Adrenal gland (tissue), 12 donors: ENCODE results near the gene NDUFS6. TPM values are rescaled to one million over a fixed set of nuclear protein-coding genes. Genes with fewer than 3 reads are reported as not detected.

ENCODE experiments used
- DNase-seq, 7 donors: peaks; one replicate each; pipeline ENCODE4 v3.0.0-alpha.2; 2019 to 2020
- H3K27ac ChIP-seq, 5 donors: fragments of 200-600 bp; sonication (generic) in 4 of 5; 1 replicate in 3 of 5; 2 replicates in 2 of 5; pipeline versions ENCODE4 v1.5.1 to v1.8.0; 2016 to 2020; ENCODE audit warnings: mild to moderate bottlenecking in 1 of 5
- H3K27me3 ChIP-seq: fragments of 200-600 bp; 2 replicates; pipeline ENCODE4 v1.8.0; 2021
- H3K36me3 ChIP-seq, 2 donors: fragments of 200-600 bp; replicated peaks in 1 of 2; 1 replicate in 1 of 2; 2 replicates in 1 of 2; pipeline versions ENCODE4 v1.5.1 to v1.8.0; 2018 to 2022
- H3K4me1 ChIP-seq, 2 donors: fragments of 200-600 bp; replicated peaks in 1 of 2; 1 replicate in 1 of 2; 2 replicates in 1 of 2; pipeline versions ENCODE4 v1.5.1 to v1.8.0; 2018 to 2021
- H3K4me3 ChIP-seq, 4 donors: fragments of 200-600 bp; sonication (generic) in 3 of 4; one replicate each; pipeline ENCODE4 v1.5.1; 2016 to 2018
- H3K9me3 ChIP-seq, 3 donors: fragments of 200-600 bp; sonication (generic) in 1 of 3; replicated peaks in 1 of 3; 1 replicate in 2 of 3; 2 replicates in 1 of 3; pipeline versions ENCODE4 v1.5.1 to v1.8.0; 2016 to 2021
- POLR2A ChIP-seq, 2 donors: fragments of 450-650 bp; IDR thresholded peaks; one replicate each; pipeline ENCODE4 v1.6.1; 2017; ENCODE audit warnings: antibody characterized with exemption in 2 of 2, mild to moderate bottlenecking in 2 of 2, moderate library complexity in 1 of 2
- WGBS, 4 donors: extraction: QIAGEN DNeasy Blood & Tissue Kit in 2 of 4; methylation state at CpG; one replicate each; pipeline versions ENCODE4 v1.1.5 to v1.1.7; 2013 to 2017; 5-methylcytosine and 5-hydroxymethylcytosine counted together
- intact Hi-C, 2 donors: fragments of 100-400 bp; cut with DNase I; formaldehyde crosslinking; loops; one replicate each; pipeline versions ENCODE4 v1.14.1 to v1.15.0; 2022 to 2023
- polyA plus RNA-seq, 3 donors: library from polyadenylated mRNA; stranded (reverse); fragments of 200-250 nt in 2 of 3; fragments of 350-450 nt in 1 of 3; fragmentation: Illumina TruSeq in 1 of 3; extraction: RNeasy Lipid Tissue Mini Kit (QIAGEN cat#74804) in 1 of 3; gene quantifications; one replicate each; pipeline ENCODE4 v1.2.3, GENCODE V29; 2013 to 2014
- total RNA-seq, 9 donors: library from RNA; depleted of rRNA in 4 of 9; stranded (reverse); fragments of >200 nt in 4 of 9; fragments of 120-200 nt in 1 of 9; fragmentation: NEBNext Ultra II Directional in 1 of 9; extraction: Animal tissue kit (Norgen Biotek cat#: 25700) in 1 of 9; gene quantifications; one replicate each; pipeline versions ENCODE4 v1.1.0 to v1.2.4, GENCODE V29; 2013 to 2023
- TF ChIP-seq, protein P1 (sequence below), 6 experiments: fragments of 450-650 bp in 4 of 6; fragments of 200-600 bp in 2 of 6; sonication (generic) in 1 of 6; IDR thresholded peaks; 1 replicate in 5 of 6; 2 replicates in 1 of 6; pipeline versions ENCODE4 v1.5.1 to v1.8.0; 2016 to 2021; ENCODE audit warnings: antibody characterized with exemption in 6 of 6, mild to moderate bottlenecking in 2 of 6, moderate library complexity in 1 of 6
- donor health status: healthy with polysubstance abuse.
- donor health status: Bipolar disorder and iron deficiency.
- donor health status: DM: yes; HTN: yes; CAD: no.
- donor health status: DM: no; HTN: no; CAD: no.
- donor health status: DM: no; HTN: no; CAD: no.
- donor health status: DM: yes; HTN: yes; CAD: no.

Gene NDUFS6
- total and polyA plus RNA-seq, 12 donors: 23.3 to 75.8 (median 37.9) TPM

DNA sequence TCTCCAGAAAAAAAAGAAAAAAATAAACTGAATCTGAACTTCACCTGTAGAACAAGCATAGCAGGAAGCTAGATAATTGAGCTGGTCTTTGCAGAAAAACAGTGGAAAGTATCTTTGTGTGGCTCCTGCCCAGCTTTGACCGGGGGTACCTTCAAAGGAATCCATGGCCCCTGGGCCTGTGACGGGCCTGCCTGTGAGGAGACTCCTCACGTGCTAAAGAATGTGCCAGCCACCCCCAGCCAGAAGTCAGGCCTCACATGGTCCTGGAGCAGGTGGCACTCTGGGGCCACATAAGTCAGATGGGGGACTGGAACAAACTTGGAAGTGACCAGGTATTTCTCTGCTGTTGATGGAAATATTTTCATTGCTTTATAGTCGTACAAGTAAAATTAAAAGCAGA is 4.1 kb downstream of the NDUFS6 start:
- H3K36me3 ChIP-seq: peaks cover 0 to 64% of the 10 kb centered on the region in 2 donors

DNA sequence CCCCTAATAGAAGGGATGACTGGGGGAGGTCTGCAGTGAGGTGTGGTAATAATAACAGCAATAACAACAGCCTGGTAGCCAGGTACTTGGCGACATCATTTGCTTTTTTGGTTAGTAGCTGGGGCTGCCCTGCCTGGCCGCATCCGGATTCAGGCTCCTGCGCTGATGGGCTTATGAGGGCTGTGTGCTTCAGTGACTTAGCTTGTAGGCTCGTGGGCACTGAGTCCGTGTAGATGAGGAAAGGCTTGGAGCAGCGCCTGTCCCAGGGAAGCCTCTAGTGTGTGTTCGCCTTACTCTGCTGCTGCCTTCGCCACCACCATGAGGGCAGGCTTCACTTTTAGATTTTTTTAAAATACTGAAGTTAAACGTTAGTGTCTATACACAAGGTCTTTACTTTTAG is 4.5 kb downstream of the NDUFS6 start:
- intact Hi-C loops: no loop called here
- Histone ChIP-seq H3K9me3 (no peaks in the 10 kb centered on the region), H3K36me3 (peaks cover 0 to 67% of the 10 kb centered on the region in 2 donors), H3K27me3 (no peaks in the 10 kb centered on the region), H3K4me3 (no peak overlapping the region), H3K27ac (no peak overlapping the region), H3K4me1 (peaks cover 3 to 10% of the 10 kb centered on the region in 2 donors)
- TF ChIP-seq, protein P1, sequence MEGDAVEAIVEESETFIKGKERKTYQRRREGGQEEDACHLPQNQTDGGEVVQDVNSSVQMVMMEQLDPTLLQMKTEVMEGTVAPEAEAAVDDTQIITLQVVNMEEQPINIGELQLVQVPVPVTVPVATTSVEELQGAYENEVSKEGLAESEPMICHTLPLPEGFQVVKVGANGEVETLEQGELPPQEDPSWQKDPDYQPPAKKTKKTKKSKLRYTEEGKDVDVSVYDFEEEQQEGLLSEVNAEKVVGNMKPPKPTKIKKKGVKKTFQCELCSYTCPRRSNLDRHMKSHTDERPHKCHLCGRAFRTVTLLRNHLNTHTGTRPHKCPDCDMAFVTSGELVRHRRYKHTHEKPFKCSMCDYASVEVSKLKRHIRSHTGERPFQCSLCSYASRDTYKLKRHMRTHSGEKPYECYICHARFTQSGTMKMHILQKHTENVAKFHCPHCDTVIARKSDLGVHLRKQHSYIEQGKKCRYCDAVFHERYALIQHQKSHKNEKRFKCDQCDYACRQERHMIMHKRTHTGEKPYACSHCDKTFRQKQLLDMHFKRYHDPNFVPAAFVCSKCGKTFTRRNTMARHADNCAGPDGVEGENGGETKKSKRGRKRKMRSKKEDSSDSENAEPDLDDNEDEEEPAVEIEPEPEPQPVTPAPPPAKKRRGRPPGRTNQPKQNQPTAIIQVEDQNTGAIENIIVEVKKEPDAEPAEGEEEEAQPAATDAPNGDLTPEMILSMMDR (IDR thresholded peaks at IDR 0.05): no peak
- no peak for TF ChIP-seq POLR2A (IDR thresholded peaks at IDR 0.05)
- 89 to 93% (median 91%) methylated on average over 8 to 10 of the region's 10 CpGs for WGBS, 4 donors
- DNase-seq: no peak

More for the DNA sequence above, 4.1 kb downstream of the NDUFS6 start:
- H3K4me3 ChIP-seq: no peak overlapping the region
- H3K27me3 ChIP-seq: no peaks in the 10 kb centered on the region
- no peak for DNase-seq
- H3K27ac ChIP-seq: no peak overlapping the region
- no peak for TF ChIP-seq POLR2A (IDR thresholded peaks at IDR 0.05)
- TF ChIP-seq, protein P1 (IDR thresholded peaks at IDR 0.05): no peak
- WGBS, 4 donors: 86 to 91% (median 89%) methylated on average over 4 of the region's 4 CpGs
- peaks cover 3 to 10% of the 10 kb centered on the region in 2 donors for H3K4me1 ChIP-seq
- intact Hi-C loops: no loop called here
- H3K9me3 ChIP-seq: no peaks in the 10 kb centered on the region

DNA sequence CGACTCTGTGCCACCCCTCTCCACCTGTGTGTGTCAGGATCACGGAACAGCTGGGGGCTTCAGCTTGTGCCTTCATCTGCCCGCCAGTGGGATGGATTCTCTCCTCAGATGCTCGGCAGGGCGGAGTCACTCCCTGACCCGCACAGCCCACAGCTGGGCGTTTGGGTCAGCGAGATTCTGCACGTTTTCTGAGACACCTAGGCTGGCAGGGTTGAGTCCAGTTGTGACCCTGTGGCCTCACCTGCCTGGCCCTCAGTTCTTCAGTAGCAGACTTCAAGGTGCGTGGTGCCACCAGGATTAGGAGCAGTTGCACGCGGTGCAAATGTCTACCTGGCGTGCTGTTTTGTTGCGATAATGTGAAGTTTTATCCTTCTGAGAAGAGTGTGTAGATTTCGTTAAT is 5.0 kb downstream of the NDUFS6 start:
- intact Hi-C loops: no loop called here

DNA sequence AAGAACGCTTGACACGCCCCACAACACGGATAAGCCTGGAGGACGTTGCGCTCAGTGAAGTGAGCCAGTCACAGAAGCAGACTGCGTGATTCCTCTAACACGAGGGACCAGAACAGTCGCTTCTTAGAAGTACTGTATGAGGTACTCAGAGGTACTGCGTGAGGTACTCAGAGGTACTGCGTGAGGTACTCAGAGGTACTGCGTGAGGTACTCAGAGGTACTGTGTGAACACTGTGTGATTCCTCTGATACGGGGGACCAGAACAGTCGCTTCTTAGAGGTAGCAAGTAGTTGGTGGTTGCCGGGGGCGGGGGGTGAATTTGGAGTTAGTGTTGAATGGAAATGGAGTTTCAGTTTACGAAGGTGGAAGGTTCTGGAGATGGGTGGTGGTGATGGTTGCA is 5.8 kb downstream of the NDUFS6 start:
- no peak for DNase-seq
- intact Hi-C loops: no loop called here

More for the DNA sequence above, 5.0 kb downstream of the NDUFS6 start:
- H3K4me3 ChIP-seq: no peak overlapping the region
- TF ChIP-seq, protein P1 (IDR thresholded peaks at IDR 0.05): no peak
- no peak for TF ChIP-seq POLR2A (IDR thresholded peaks at IDR 0.05)
- H3K36me3 ChIP-seq: peaks cover 0 to 72% of the 10 kb centered on the region in 2 donors
- 87 to 96% (median 93%) methylated on average over 14 to 15 of the region's 15 CpGs for WGBS, 4 donors
- H3K4me1 ChIP-seq: peaks cover 3 to 10% of the 10 kb centered on the region in 2 donors
- H3K9me3 ChIP-seq: no peaks in the 10 kb centered on the region
- DNase-seq: no peak
- no peaks in the 10 kb centered on the region for H3K27me3 ChIP-seq
- H3K27ac ChIP-seq: no peak overlapping the region

More for the DNA sequence above, 5.8 kb downstream of the NDUFS6 start:
- TF ChIP-seq, protein P1 (IDR thresholded peaks at IDR 0.05): no peak
- TF ChIP-seq POLR2A (IDR thresholded peaks at IDR 0.05): no peak
- Histone ChIP-seq H3K27me3 (no peaks in the 10 kb centered on the region), H3K27ac (no peak overlapping the region), H3K9me3 (no peaks in the 10 kb centered on the region), H3K4me3 (no peak overlapping the region), H3K4me1 (peaks cover 2 to 7% of the 10 kb centered on the region in 2 donors), H3K36me3 (peaks cover 0 to 78% of the 10 kb centered on the region in 2 donors)
- 88 to 96% (median 89%) methylated on average over 16 of the region's 16 CpGs for WGBS, 4 donors
